NCI-H1417 (cell line): ENCODE data around the gene ZDHHC7.
A peak's percentile ranks its signal among the peaks of the same experiment; 100 is the strongest.

Experiments
- DNase-seq, 3 experiments: peaks; one replicate each; lab custom pipeline; 2025; lab: John Stamatoyannopoulos, UW

ZDHHC7 gene

DNA sequence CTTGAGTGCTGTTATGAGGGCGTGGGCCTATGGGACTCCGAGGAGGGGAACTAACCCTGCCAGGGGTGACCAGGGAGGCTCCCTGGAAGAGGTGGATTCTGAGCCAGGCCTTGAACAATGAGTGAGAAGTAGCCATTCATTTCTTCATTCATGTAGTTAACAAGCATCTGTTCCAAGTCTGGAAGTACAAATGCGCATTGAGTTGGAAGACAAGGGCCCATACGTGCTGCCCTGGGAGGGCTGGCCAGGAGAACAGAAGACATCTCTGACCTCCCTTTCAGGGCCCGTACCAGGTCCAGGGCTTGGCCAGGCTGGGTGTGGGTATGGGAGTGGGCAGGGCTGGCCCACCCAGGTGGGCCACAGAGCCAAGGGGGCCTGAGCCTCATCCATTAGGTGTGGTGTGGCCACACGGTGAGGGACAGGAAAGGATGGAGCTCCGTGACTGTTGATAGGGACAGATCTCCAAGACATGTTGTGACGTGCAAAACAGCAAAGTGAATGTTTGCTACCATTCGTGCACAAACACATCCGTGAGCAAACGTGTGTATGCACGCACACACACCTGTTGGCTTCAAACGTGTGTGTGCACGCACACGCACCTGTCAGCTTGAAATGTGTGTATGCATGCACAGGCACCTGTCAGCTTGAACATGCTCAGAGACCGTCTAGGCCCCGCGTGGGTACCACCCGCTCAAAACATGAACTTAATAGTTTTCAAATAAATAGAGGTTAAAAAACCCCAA lies 46.8 kb downstream of the ZDHHC7 start:
- no peak for DNase-seq

DNA sequence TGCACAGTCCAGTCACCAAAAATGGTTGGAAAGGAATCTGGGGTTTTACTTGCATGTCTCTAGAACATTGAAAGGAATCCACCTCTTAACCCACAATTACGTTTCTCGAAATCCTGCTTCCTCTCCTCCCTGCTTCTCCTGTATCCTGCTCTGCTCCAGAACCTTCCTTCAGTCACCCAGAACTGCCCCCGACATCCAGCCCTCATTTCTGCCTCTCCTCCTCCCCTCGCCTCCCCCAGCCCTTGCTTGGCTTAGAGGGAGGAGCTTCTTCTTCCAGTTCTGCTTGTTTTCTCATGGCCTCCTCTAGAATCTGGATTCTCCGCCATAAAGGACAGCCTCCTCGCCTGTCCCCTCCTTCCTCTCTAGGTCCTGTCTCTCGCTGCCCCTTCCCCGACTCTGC lies 48.3 kb downstream of the ZDHHC7 start:
- DNase-seq: no peak

DNA sequence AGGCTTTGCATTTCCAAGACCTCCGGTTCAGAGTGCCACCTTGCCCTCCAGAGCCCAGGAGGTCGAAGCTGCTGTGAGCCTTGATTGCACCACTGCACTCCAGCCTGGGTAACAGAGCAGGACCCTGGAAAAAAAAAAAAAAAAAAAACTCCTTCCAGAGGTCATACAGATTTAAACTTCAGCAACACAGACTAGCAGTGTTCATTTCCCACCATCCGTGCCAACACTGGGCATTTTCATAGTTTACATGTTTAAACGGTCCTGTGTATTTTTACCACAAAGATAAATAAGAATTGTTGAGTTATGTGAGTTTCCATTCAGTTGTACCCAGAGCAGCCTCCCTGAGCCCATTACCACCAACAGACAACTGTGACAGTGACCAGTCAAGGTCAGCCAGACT lies 50.4 kb downstream of the ZDHHC7 start:
- DNase-seq: no peak

DNA sequence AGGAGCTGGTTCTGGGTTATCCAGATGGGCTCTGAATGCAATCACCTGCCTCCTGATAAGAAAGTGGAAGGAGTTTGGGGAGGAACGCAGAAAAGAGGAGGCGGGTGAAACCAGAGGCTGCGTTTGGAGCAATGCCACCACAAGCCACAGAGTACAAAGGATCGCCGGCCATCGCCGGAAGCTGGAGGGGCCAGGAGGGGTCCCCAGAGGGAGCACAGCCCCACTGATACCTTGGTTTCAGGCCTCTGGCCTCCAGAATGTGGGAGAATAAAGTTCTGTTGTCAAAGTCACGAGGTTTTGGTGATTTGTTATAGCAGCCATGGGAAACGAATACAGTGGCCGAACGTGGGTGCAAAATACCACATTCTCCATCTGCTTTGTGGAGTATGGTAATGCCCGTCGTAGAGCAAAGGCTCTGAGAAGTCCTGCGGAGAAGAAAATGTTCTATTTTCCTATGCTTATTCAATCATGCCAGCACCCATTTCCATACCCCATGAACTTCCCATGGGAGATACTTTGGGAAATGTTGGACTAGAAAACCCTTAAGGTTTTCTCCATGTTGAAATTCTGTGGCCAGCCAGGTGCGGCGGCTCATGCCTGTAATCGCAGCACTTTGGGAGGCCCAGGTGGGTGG lies 51.4 kb downstream of the ZDHHC7 start:
- no peak for DNase-seq

DNA sequence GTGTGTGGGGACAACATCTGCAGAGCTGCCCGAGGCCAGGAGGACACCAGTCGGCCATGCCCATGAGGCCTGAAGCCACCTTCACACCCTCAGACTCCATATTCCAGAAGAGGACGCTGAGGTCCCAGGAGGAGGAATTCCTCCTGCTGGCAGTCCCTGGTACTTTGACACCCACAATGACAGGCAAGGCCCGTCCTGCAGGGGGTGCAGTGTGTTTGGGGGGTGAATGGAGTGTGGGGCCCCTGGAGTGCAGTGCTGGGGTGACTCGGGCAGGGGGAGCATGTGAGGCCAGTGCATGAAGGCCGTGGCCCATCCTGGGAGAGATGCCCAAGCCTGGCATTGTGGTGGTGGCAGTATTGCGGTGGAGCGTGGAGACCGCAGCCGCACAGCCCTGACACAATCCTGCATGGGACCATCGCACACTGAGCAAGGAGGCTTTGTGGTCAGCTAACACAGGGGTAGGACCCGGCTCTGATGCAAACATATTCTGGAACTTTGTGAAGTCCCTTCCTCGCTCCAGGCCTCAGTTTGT lies 52.2 kb downstream of the ZDHHC7 start:
- DNase-seq: no peak

DNA sequence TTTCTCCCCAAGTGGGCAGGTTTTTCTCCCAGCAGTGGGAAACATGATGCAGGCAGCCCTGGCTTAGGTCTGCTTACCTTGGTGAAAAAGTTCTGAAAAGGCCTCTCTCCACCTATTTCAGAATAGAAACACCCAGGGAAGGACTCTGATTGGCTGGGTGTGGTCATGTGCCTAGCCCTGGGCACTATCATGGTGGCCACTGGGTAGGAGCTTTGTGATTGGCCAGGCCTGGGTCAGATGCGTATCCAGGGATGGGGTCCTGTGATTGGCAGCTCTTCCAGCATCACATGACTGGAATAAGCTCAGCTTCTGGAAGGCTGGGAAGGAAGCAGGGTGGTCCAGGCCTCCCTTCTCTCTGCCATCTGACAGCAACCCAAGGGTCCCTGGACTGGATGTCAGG lies 53.5 kb downstream of the ZDHHC7 start:
- DNase-seq: no peak

DNA sequence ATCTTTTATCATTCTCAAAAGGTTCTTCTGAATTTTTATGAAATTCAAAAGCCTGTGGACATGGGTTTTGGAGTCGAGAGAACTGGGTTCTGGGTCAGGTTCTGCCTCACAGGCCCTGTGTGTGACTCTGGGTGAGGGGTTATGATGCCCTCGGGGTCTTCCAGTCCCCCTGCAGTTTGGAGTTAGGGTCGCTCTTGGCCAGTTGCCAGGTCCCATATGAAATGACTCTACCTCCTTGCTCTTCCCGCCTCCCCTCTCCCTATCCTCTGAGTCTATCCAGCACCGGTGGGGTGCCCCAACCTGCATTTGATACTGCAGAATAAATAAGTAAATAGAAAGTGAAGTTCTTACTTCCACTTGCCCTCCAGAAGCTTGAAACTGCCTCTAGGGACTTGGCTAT lies 54.1 kb downstream of the ZDHHC7 start:
- no peak for DNase-seq

DNA sequence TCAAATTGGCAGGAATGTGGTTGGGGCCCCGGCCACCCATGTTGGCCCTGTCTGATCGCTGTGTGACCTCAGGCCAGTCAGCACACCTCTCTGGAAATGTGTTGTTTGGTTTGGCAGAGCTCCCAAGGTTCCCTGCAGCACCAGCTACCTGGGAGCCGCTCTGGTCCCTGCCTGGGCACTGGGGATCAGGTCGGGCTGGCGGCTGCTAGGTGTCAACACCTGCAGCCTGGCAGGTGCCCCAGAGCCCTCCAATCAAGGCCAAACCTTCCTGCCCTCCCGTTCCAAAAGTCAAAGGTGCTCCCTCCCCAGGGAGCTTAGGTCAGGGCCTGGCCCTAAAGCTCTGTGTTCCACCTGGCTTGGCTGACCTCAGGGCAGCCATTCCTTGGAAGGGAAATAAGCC lies 55.9 kb downstream of the ZDHHC7 start:
- DNase-seq: no peak

DNA sequence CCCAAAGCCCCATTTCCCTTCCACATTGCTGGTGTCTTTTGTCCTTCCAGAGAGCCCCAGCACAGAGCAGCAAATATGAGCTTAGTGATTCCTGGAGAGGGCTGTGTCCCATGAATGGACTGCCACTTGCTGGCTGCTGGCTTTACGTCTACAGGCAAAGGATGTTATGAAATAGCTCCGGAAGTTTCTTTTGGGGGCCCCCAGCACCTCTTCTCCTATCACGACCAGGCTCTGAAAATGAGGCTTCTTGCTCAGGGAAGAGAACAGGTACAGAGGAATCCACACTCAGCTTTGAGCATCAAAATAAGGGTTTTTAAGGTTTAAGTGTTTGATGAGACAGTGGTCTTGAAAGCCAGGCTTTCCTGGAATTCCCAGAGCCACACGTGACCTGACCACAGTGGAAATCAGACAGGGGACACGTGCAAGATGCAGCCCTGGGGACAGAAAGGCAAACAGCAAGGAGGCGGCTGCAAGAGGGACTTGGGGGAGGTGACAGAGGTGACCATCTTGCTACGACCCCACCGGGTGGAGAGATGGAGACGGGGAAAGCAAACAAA lies 58.1 kb downstream of the ZDHHC7 start:
- no peak for DNase-seq

DNA sequence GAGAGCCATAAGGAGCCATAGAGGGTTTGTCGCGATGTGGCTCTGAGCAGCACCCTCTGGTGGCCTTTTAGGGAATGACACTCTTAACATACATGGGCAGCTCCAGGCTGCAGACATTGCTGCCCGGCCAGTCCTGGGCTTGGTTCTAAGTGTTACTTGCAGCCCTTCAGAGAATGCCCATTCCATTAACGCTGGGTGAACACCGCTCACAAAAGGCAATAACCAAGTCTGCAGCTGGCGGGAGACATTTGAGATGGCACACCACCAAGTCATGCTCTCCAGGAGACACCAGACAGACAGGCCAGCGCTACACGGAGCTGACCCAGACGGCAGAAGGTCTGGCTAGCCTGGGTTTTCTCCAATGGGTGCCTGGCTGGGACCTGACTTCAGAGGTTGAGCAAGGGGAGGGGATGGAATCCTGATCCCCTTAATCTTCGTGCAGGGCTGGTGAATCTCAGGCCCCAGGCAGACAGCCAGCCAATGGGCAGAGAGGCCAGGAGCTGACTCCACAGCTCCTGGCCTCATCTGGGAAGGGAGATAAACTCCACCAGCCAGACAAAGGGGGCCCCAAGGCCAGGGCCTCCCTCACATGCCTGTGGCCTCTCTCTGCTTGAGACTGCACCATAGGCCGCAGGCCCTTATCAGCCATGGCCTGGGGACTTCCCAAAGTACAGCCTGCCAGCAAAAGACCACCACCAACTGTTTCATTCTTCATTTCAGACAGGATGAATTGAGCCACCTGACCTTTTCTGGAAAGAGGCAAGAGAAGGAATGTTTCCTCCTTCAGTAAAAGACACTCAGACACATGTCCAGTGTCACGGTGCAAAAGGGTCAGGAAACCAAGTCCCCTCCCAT lies 58.8 kb downstream of the ZDHHC7 start:
- DNase-seq: peak; percentile 49 to 81 (median 69)

DNA sequence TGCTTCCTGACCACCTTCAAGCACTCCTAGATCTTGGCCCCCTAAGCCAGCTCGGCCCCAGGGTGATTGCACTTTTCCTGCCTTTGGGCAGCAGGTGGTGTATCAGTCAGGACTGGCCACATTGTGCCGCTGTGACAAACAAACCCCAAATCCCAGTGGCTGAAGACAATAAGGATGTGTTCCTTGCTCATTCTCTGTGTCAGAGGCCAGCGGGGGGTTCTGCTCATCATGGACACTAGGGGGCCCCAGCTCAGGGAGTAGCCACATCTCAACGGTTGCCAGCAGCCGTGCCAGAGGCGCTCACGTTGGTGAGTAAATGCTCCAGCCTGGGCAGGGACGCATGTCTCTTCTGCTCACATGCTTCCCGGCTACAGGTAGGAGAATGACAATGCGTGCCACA lies 60.4 kb downstream of the ZDHHC7 start:
- no peak for DNase-seq

DNA sequence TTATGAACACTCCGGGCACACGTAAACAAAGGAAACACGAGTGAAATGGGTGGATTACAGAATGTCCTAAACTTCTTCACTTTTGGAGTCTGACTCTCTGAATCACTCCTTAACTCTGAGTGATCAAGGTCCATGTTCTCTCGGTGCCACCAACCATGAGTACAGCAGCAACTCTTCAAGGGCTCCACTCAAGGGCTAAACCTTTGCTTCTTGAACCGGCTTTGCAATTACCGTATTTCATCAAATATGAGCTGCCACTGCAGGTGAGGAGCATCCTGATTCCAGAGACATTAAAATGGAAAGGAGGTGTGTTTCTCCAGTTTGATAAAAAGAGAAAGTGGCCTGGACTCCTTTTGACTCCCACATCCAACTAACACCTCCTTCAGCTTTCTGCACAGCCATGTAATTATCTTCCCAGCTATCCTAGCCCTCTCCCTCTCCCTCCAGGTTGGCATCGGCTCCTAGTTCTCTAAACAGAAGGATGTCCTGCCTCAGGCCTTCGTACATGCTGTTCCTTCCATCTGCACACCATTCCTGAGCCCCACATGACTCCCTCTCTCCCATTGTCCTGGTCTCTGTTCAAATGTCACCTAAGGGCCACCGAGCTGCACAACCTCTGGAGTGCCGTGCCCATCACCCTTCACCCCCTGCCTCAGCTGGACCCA lies 61.4 kb downstream of the ZDHHC7 start:
- peak in 1 of 3 experiments; percentile 1 for DNase-seq

DNA sequence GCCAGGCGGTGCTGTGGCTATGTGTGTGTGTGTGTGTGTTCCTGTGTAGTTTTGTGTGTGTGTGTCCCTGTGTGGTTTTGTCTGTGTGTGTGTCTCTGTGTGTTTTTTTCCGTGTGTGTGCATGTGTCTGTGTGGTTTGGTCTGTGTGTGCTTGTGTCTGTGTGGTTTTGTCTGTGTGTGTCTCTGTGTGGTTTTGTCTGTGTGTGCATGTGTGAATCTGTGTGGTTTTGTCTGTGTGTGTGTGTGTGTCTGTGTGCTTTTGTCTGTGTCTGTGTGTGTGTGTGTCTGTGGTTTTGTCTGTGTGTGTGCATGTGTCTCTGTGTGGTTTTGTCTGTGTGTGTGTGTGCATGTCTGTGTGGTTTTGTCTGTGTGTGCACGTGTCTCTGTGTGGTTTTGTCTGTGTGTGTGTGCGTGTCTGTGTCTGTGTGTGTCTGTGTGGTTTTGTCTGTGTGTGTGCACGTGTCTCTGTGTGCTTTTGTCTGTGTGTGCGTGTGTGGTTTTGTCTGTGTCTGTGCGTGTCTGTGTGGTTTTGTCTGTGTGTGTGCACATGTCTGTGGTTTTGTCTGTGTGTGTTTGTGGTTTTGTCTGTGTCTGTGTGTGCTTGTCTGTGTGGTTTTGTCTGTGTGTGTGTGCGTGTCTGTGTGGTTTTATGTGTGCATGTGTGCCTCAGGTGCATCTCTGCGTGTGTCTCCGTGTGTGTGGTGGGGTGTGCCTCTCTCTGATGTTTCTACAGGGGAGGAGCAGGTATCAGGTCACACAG lies 62.3 kb downstream of the ZDHHC7 start:
- DNase-seq: no peak

DNA sequence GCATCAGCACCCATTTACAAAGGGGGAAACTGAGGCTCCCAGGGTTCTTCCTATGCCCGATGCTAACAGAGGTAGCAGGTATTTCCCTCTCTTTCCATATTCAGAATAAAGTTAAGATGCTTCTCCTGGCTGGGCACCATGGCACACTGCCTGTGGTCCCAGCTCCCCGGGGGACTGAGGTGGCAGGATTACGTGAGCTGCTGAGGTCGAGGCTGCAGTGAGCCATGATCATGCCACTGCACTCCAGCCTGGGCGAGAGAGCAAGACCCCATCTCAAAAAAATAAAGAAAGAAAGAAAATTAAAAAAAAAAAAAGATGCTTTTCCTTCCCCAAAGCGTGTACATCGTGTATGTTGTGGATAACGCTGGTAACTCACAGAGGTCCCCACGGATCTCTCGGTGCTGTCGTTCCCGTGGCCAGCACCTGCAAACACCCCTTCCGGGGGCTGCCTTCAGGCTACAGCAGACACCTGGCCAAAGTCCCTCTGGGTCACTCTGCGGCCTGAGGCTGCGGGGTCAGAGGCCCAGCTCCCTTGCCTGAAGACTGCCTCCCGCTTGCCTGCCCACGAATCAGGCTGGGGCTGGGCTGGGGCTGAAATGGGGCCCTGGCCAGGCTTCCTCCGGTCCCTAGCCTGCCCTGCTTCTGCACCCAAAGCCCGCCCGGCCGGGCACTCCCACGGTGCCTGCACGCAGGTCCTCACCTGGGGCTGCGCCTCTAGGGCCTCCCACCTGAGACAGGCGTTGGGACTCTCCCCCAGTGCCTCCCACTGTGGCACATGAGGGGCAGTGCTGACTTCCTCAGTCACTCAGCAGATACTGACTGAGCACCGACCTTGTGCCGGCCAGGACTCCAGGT lies 63.1 kb downstream of the ZDHHC7 start:
- DNase-seq: no peak

DNA sequence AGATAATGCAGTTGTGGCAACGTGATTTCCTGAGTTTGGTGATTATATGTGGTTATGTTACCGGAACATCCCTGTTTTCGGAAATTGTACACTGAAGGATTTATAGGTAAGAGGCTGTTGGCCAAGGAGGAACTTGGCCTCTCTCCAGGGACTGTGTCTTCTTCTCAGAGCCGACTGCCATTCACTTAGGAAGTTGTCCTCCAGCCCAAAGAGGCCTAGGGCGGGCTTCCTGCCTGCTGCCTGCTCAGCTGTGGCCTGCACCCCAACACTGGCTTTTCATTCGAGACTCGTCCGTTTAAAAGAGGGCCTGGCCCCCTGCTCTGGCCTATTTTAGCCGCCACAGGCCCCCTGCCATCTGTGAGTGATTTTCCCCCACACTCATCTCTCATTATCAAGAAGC lies 64.3 kb downstream of the ZDHHC7 start:
- DNase-seq: no peak

DNA sequence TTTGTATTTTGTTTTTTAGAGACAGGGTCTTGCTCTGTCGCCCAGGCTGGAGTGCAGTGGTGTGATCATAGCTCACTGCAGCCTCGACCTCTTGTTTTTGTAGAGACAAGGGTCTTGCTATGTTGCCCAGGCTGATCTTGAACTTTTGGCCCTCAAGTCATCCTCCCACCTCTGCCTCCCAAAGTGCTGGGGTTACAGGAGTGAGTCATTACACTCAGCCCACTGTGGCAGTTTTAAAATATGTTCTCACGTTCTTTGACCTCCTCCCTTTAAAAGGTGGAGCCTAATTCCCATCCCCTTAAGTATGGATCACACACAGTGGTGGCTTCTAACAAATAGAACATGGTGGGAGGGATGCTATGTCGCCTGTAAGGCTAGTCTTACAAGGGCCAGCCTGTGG lies 67.7 kb downstream of the ZDHHC7 start:
- DNase-seq: no peak

DNA sequence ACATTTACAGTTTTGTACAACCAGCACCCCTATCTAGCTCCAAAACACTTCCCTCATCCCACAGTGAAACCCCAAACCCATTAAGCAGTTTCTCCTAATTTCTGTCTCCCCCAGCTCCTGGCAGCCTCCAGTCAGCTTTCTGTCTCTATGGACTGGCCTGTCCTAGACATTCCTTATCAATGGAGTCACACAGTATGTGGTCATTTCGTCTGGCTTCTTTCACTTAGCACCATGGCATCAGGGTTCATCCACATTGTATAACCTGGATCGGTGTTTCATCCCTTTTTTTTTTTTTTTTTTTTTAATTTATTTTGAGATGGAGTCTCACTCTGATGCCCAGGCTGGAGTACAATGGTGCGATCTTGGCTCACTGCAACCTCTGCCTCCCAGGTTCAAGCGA lies 68.5 kb downstream of the ZDHHC7 start:
- no peak for DNase-seq

DNA sequence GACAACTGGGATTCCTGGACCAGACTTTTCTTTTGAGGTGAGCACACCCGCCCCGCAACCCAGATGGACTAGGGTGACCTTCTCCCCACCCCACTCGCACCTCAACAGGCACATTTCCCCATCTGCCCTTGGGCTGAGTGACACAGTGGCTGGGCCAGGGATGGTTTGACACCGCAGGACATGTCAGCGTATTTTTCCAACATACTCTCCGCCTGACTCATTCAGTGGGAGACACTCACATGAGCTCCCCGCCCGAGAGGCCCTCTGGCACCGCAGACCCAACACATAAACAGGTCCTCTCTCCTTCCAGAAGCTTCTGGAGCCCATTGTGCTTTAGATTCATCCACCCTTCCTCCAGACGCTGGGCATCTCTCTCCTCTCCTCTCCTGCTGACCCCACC lies 69.4 kb downstream of the ZDHHC7 start:
- DNase-seq: no peak

DNA sequence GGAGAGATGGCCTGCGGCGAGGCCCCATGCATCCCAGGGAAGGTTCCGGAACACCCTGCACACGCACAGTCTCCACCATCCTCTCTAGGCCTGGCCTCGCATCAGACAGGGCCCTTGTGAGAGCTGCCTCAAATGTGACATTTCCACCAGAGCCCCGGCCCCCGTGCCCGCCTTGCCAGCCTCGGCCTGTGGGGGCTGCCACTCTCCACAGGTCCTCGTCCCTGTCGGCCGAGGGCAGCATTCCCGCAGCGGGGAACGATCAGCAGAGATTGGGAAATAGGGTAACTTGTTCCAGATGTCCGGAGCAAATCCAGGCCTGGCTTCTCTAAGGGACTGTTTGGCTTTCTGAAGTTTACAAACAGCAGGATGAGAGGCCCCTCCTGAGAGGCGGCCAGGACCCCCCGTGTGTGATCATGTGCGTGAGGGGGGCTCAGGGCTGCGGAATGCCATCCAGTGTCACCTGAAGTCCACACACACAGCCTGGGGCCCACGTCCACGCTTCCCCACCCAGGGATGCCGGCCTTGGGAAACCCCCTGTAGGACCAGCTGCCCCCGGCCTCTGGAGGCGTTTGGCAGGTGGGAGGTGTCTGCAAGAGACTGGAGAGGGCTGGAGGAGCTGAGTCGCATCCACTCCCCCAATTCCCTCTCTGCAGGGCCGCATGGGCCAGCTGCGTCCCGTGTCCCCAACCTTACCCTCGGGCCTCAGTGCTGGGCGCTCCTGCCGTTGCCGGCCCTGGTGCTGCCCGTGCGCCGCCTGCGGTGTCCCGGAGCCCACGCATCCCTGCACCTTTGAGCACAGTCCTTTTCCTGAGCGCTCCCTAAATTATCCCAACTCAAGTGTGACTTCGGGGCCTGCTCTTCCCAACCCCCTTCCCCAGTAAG lies 70.4 kb downstream of the ZDHHC7 start:
- DNase-seq: no peak
